HepG2 (cell line): ENCODE data around the gene GPR26. TPM values are rescaled to one million over a fixed set of nuclear protein-coding genes. Genes with fewer than 3 reads are reported as not detected.

Source experiments
- ATAC-seq: fragments of 200-7000 bp; cut with Tn5 transposase; 3 replicates; pipeline ENCODE4 v1.9.1; 2020; ENCODE audit warnings: mild to moderate bottlenecking, moderate library complexity
- BruUV-seq: library from RNA; stranded (reverse); fragments of 400-500 nt; replicated peaks from 2 replicates; lab custom pipeline; 2021; lab: Mats Ljungman, UMichigan
- CTCF ChIA-PET: fragments of 300-600 bp; formaldehyde crosslinking; extraction: SDS; loops from one replicate; lab custom pipeline; 2021; ENCODE audit warnings: low total read pairs, inconsistent platforms, low intra/inter-chr PET ratio; lab: Yijun Ruan, JAX
- POLR2A ChIA-PET: fragments of 350-600 bp; sonication (Branson Sonifier 250); formaldehyde crosslinking; loops from one replicate; lab custom pipeline; 2020; ENCODE audit warnings: antibody characterized with exemption, inconsistent platforms; lab: Yijun Ruan, JAX
- DNase-seq: peaks from one replicate; pipeline ENCODE4 v3.0.0-alpha.2; 2015; ENCODE audit warnings: low spot score
- FAIRE-seq: peaks from 3 replicates; lab custom pipeline; 2011; peaks lifted over from hg19 to GRCh38; lab: Jason Lieb, UNC
- H2AFZ ChIP-seq: one replicate; pipeline ENCODE4 v1.6.1; 2011; ENCODE audit warnings: low read length, inconsistent platforms
- H3K27ac ChIP-seq: fragments of 300-600 bp; 3 replicates; pipeline ENCODE4 v1.8.0; 2011; ENCODE audit warnings: mixed run types, mild to moderate bottlenecking, mixed read lengths, low read length, inconsistent platforms; ENCODE audit not compliant: insufficient read depth; ENCODE audit errors: extremely low read length
- H3K27me3 ChIP-seq, 2 experiments: fragments of 200-600 bp in 1 of 2; 2 replicates in 1 of 2; 3 replicates in 1 of 2; pipeline versions ENCODE4 v1.6.0 to v1.8.0; 2011; ENCODE audit warnings: low read length in 2 of 2, mild to moderate bottlenecking in 2 of 2, moderate library complexity in 2 of 2, inconsistent platforms in 1 of 2; ENCODE audit not compliant: insufficient read depth in 2 of 2, control insufficient read depth in 1 of 2
- H3K36me3 ChIP-seq, 2 experiments: fragments of 200-600 bp in 1 of 2; replicated peaks in 1 of 2; 2 replicates in 1 of 2; 3 replicates in 1 of 2; pipeline versions ENCODE4 v1.5.1 to v1.8.0; 2011; ENCODE audit warnings: low read length in 2 of 2, inconsistent platforms in 1 of 2; ENCODE audit not compliant: insufficient read depth in 2 of 2, control insufficient read depth in 1 of 2
- H3K4me1 ChIP-seq: 2 replicates; pipeline ENCODE4 v1.5.1; 2012; ENCODE audit warnings: low read length, inconsistent platforms; ENCODE audit not compliant: insufficient read depth
- H3K4me2 ChIP-seq: 2 replicates; pipeline ENCODE4 v1.6.0; 2011; ENCODE audit warnings: low read depth, low read length, inconsistent platforms
- H3K4me3 ChIP-seq, 3 experiments: fragments of 200-600 bp in 1 of 3; sonication (generic), shearing (Covaris generic) in 1 of 3; replicated peaks in 1 of 3; 2 replicates each; pipeline ENCODE4 v1.5.1; 2011 to 2016; ENCODE audit warnings: low read length in 3 of 3, inconsistent platforms in 2 of 3, low read depth in 2 of 3, mild to moderate bottlenecking in 2 of 3, control low read depth in 1 of 3, mixed read lengths in 1 of 3; ENCODE audit not compliant: insufficient read depth in 1 of 3
- H3K79me2 ChIP-seq: one replicate; pipeline ENCODE4 v1.6.1; 2011; ENCODE audit warnings: low read length, inconsistent platforms; ENCODE audit not compliant: insufficient read depth
- H3K9ac ChIP-seq: 2 replicates; pipeline ENCODE4 v1.6.0; 2011; ENCODE audit warnings: mild to moderate bottlenecking, low read depth, low read length, inconsistent platforms; ENCODE audit not compliant: insufficient read depth
- H3K9me3 ChIP-seq: 2 replicates; pipeline ENCODE4 v1.5.1; 2012; ENCODE audit warnings: mild to moderate bottlenecking, low read length
- H4K20me1 ChIP-seq: 2 replicates; pipeline ENCODE4 v1.6.0; 2011; ENCODE audit warnings: inconsistent platforms, mild to moderate bottlenecking, low read length, moderate library complexity; ENCODE audit not compliant: insufficient read depth
- ATF2 ChIP-seq: sonication (generic); formaldehyde crosslinking; IDR thresholded peaks from 2 replicates; pipeline ENCODE4 v1.4.0; 2020; ENCODE audit warnings: missing genetic modification reagents
- CBX5 ChIP-seq: sonication (generic); formaldehyde crosslinking; IDR thresholded peaks from 2 replicates; pipeline ENCODE4 v1.4.0; 2020; ENCODE audit warnings: missing genetic modification reagents, borderline replicate concordance
- HNF1B ChIP-seq: sonication (generic); formaldehyde crosslinking; IDR thresholded peaks from 2 replicates; pipeline ENCODE4 v1.5.1; 2020; ENCODE audit warnings: mild to moderate bottlenecking, moderate library complexity, missing genetic modification reagents
- JDP2 ChIP-seq: sonication (generic); formaldehyde crosslinking; IDR thresholded peaks from 2 replicates; pipeline ENCODE4 v1.8.1; 2022; ENCODE audit warnings: missing genetic modification reagents, borderline replicate concordance
- KDM1A ChIP-seq: IDR thresholded peaks from 2 replicates; pipeline ENCODE4 v1.6.1; 2016; ENCODE audit warnings: missing compliant biosample characterization
- MLLT10 ChIP-seq: sonication (generic); formaldehyde crosslinking; IDR thresholded peaks from 2 replicates; pipeline ENCODE4 v1.4.0; 2020; ENCODE audit warnings: missing genetic modification reagents
- REPIN1 ChIP-seq: sonication (generic); formaldehyde crosslinking; IDR thresholded peaks from 2 replicates; pipeline ENCODE4 v1.8.0; 2022; ENCODE audit warnings: missing genetic modification reagents, low read depth, mild to moderate bottlenecking, borderline replicate concordance
- SOX13 ChIP-seq, 3 experiments: fragments of 450-650 bp in 1 of 3; sonication (generic) in 1 of 3; formaldehyde crosslinking in 1 of 3; IDR thresholded peaks in 2 of 3; conservative IDR thresholded peaks in 1 of 3; 2 replicates each; pipeline versions ENCODE4 v1.5.0 to v1.6.1; 2016 to 2020; ENCODE audit warnings: antibody characterized with exemption in 1 of 3, mild to moderate bottlenecking in 1 of 3, missing compliant biosample characterization in 1 of 3, missing genetic modification reagents in 1 of 3, moderate library complexity in 1 of 3
- TCF12 ChIP-seq, 2 experiments: fragments of 450-650 bp in 1 of 2; sonication (generic) in 1 of 2; formaldehyde crosslinking in 1 of 2; IDR thresholded peaks; 2 replicates each; pipeline versions ENCODE4 v1.6.1 to v1.8.0; 2017 to 2022; ENCODE audit warnings: antibody characterized with exemption in 1 of 2, mild to moderate bottlenecking in 1 of 2, missing genetic modification reagents in 1 of 2, moderate library complexity in 1 of 2
- TEAD2 ChIP-seq: sonication (generic); formaldehyde crosslinking; IDR thresholded peaks from 2 replicates; pipeline ENCODE4 v1.9.0; 2021; ENCODE audit warnings: missing genetic modification reagents
- TFDP1 ChIP-seq: IDR thresholded peaks from 2 replicates; pipeline ENCODE4 v1.6.1; 2016; ENCODE audit warnings: missing compliant biosample characterization, missing genetic modification reagents, borderline replicate concordance
- TMF1 ChIP-seq: sonication (generic); formaldehyde crosslinking; IDR thresholded peaks from 2 replicates; pipeline ENCODE4 v1.8.1; 2022; ENCODE audit warnings: low read depth, missing genetic modification reagents
- ZNF143 ChIP-seq: sonication (generic); formaldehyde crosslinking; IDR thresholded peaks from 2 replicates; pipeline ENCODE4 v1.4.0; 2020; ENCODE audit warnings: missing genetic modification reagents
- ZNF251 ChIP-seq: sonication (generic); formaldehyde crosslinking; IDR thresholded peaks from 2 replicates; pipeline ENCODE4 v1.9.0; 2021; ENCODE audit warnings: mild to moderate bottlenecking, missing genetic modification reagents
- ZNF557 ChIP-seq: sonication (generic); formaldehyde crosslinking; IDR thresholded peaks from 2 replicates; pipeline ENCODE4 v1.4.0; 2020; ENCODE audit warnings: missing genetic modification reagents
- ZNF619 ChIP-seq: sonication (generic); formaldehyde crosslinking; IDR thresholded peaks from 2 replicates; pipeline ENCODE4 v1.4.0; 2020; ENCODE audit warnings: mild to moderate bottlenecking, missing genetic modification reagents
- ZNF7 ChIP-seq: IDR thresholded peaks from 2 replicates; pipeline ENCODE4 v1.6.1; 2016; ENCODE audit warnings: missing biosample characterization, missing genetic modification reagents
- ZNF878 ChIP-seq: sonication (generic); formaldehyde crosslinking; IDR thresholded peaks from 2 replicates; pipeline ENCODE4 v1.8.1; 2023; ENCODE audit warnings: mild to moderate bottlenecking, missing genetic modification reagents, moderate library complexity
- ZSCAN25 ChIP-seq: sonication (generic); formaldehyde crosslinking; IDR thresholded peaks from 2 replicates; pipeline ENCODE4 v1.8.0; 2022; ENCODE audit warnings: mild to moderate bottlenecking, missing genetic modification reagents
- WGBS: methylation state at CpG from one replicate; pipeline ENCODE4 v1.1.6; 2017; ENCODE audit warnings: low lambda C conversion rate; 5-methylcytosine and 5-hydroxymethylcytosine counted together
- in situ Hi-C: cut with HindIII; loops from 2 replicates; pipeline ENCODE4 v1.10.0; 2017; ENCODE audit warnings: low pct_unique_long_range_greater_than_20kb; ENCODE audit not compliant: extremely low pct_ligation_motif_present
- intact Hi-C: fragments of 100-400 bp; cut with micrococcal nuclease; formaldehyde crosslinking; loops from one replicate; pipeline ENCODE4 v1.10.0; 2022; ENCODE audit not compliant: unreplicated experiment
- polyA plus RNA-seq, 8 experiments: library from polyadenylated mRNA; depleted of rRNA in 3 of 8; stranded (reverse) in 7 of 8; unstranded in 1 of 8; fragments of >200 nt; fragmentation: Illumina TruSeq in 4 of 8; extraction: Trizol in 4 of 8; gene quantifications; 2 replicates each; pipeline versions ENCODE4 v1.2.1 to v1.2.3, GENCODE V29; 2011 to 2016; ENCODE audit warnings: low read depth in 4 of 8, missing spikeins in 1 of 8, mixed read lengths in 1 of 8; ENCODE audit not compliant: insufficient read depth in 1 of 8
- total RNA-seq, 5 experiments: library from RNA; depleted of rRNA; stranded (reverse); fragments of >200 nt; fragmentation: Illumina TruSeq; extraction: Trizol; gene quantifications; 2 replicates each; pipeline ENCODE4 v1.2.3, GENCODE V29; 2016; ENCODE audit warnings: low read depth in 1 of 5

Gene GPR26
- total and polyA plus RNA-seq, 2 of the 13 experiments (the other 11 are each of a cell fraction or from before 2014, with no cell fraction given): not detected

GRCh38 chr10:123703195-123703790 lies 37.1 kb downstream of the GPR26 start:
- ATAC-seq: peak; percentile 60
- intact Hi-C loops: no loop called here
- DNase-seq: no peak
- POLR2A ChIA-PET: no interaction called here
- TF ChIP-seq HNF1B: no peak
- no peak for TF ChIP-seq TMF1 (CRISPR knock-in tag)
- no peak for TF ChIP-seq REPIN1 (CRISPR knock-in tag)
- no peak for TF ChIP-seq ZSCAN25
- TF ChIP-seq CBX5 (CRISPR knock-in tag): no peak
- TF ChIP-seq ZNF619 (CRISPR knock-in tag): no peak
- TF ChIP-seq MLLT10 (CRISPR knock-in tag): no peak
- no peak for TF ChIP-seq ATF2
- TF ChIP-seq ZNF143: no peak
- no peak for TF ChIP-seq JDP2 (CRISPR knock-in tag)
- TF ChIP-seq ZNF251 (CRISPR knock-in tag): no peak
- no peak for TF ChIP-seq ZNF557
- TF ChIP-seq TEAD2: no peak
- TF ChIP-seq TFDP1: no peak
- TF ChIP-seq ZNF7 (CRISPR knock-in tag): no peak
- TF ChIP-seq KDM1A (CRISPR knock-in tag): no peak
- TF ChIP-seq TCF12 (IDR thresholded peaks at IDR 0.05): no peak
- no peak for TF ChIP-seq TCF12 (CRISPR knock-in tag; IDR thresholded peaks at IDR 0.05)
- TF ChIP-seq SOX13 (IDR thresholded peaks at IDR 0.05): no peak
- TF ChIP-seq SOX13 (CRISPR knock-in tag; conservative IDR thresholded peaks at IDR 0.05 in 1 of 2, IDR thresholded peaks at IDR 0.05 in 1 of 2): no peak
- no peak for TF ChIP-seq ZNF878 (CRISPR knock-in tag)
- TF ChIP-seq, all 625 proteins: peak for 0
- Histone ChIP-seq H3K4me1 (no peaks in the 10 kb centered on the region), H3K36me3 (no peaks in the 10 kb centered on the region), H3K4me2 (no peak overlapping the region), H3K4me3 (no peak overlapping the region), H3K9me3 (no peaks in the 10 kb centered on the region), H3K27me3 (no peaks in the 10 kb centered on the region; a peak in 2 of 5 replicates), H3K79me2 (no peaks in the 10 kb centered on the region), H3K9ac (no peak overlapping the region), H4K20me1 (no peaks in the 10 kb centered on the region), H3K27ac (no peak overlapping the region), H2AFZ (no peak overlapping the region)
- in situ Hi-C loops: no loop called here
- CTCF ChIA-PET: no interaction called here
- BruUV-seq: no TSS peak
- no peak for FAIRE-seq
- 5% methylated on average over 3 of the region's 6 CpGs for WGBS
